ENCODE measurements around the gene SLC35E1. TPM values are rescaled to one million over a fixed set of nuclear protein-coding genes. Genes with fewer than 3 reads are reported as not detected.

SLC35E1 gene
- polyA plus RNA-seq, 1 donor (not counting 4 experiments of a cell fraction or from before 2014, with no cell fraction given): 30.3 TPM

DNA sequence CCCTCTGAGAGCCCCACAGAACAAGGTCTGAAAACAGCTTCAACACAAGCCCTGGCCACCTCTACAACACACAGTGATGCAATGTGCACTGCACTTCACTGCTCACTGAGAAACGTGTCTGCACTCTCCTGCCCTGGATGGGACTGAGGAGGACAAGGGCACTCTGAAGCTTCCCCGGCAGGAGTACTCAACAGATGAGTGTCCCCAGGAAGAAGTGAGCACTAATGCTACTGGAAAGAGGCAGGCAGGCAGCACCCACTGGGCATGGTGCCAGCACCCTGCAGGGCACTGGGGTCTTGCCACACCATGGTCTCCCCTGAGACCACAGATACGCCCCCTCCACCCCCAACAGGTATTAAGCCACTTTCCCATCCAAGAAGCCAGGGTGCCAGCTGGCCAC lies 17.7 kb upstream of the SLC35E1 start:
- Histone ChIP-seq H3K79me2 (ENCODE audit: control insufficient read depth, insufficient read depth, low read length) (peaks cover 94% of the 10 kb centered on the region), H3K36me3 (ENCODE audit: control insufficient read depth in 2 of 2, extremely low read depth in 1 of 2, insufficient read depth in 2 of 2, low read length in 2 of 2) (peaks cover 3 to 9% of the 10 kb centered on the region in 2 experiments), H3K27me3 (ENCODE audit: control insufficient read depth, extremely low read depth, insufficient read depth, low read length) (no peaks in the 10 kb centered on the region), H2AFZ (ENCODE audit: control insufficient read depth, low read length) (no peak overlapping the region), H3K4me1 (ENCODE audit: control insufficient read depth, extremely low read depth, insufficient read depth, low read length) (peaks cover 51% of the 10 kb centered on the region), H3K9me1 (ENCODE audit: control insufficient read depth, extremely low read depth, insufficient read depth, low read length) (peaks cover 30% of the 10 kb centered on the region), H3K4me3 (ENCODE audit: control insufficient read depth in 2 of 3, extremely low read depth in 1 of 3, insufficient read depth in 2 of 3, low read depth in 1 of 3, low read length in 3 of 3) (no peak overlapping the region), H3K9ac (ENCODE audit: control insufficient read depth, extremely low read depth, insufficient read depth, low read length) (no peak overlapping the region), H4K20me1 (ENCODE audit: control insufficient read depth, extremely low read depth, insufficient read depth, low read length) (peaks cover 32% of the 10 kb centered on the region), H3K27ac (ENCODE audit: control insufficient read depth, insufficient read depth, low read length) (no peak overlapping the region), H3K4me2 (ENCODE audit: control insufficient read depth, extremely low read depth, insufficient read depth, low read depth, low read length) (no peak overlapping the region), H3K9me3 (ENCODE audit: control insufficient read depth, low read depth, low read length) (no peaks in the 10 kb centered on the region)
- no peak for FAIRE-seq
- no peak for TF ChIP-seq EZH2 (IDR thresholded peaks at IDR 0.05; ENCODE audit: low read length)
- TF ChIP-seq, protein P1, sequence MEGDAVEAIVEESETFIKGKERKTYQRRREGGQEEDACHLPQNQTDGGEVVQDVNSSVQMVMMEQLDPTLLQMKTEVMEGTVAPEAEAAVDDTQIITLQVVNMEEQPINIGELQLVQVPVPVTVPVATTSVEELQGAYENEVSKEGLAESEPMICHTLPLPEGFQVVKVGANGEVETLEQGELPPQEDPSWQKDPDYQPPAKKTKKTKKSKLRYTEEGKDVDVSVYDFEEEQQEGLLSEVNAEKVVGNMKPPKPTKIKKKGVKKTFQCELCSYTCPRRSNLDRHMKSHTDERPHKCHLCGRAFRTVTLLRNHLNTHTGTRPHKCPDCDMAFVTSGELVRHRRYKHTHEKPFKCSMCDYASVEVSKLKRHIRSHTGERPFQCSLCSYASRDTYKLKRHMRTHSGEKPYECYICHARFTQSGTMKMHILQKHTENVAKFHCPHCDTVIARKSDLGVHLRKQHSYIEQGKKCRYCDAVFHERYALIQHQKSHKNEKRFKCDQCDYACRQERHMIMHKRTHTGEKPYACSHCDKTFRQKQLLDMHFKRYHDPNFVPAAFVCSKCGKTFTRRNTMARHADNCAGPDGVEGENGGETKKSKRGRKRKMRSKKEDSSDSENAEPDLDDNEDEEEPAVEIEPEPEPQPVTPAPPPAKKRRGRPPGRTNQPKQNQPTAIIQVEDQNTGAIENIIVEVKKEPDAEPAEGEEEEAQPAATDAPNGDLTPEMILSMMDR (optimal IDR thresholded peaks at IDR 0.05 in 1 of 3, IDR thresholded peaks at IDR 0.05 in 1 of 3, conservative IDR thresholded peaks at IDR 0.05 in 1 of 3; ENCODE audit: extremely low read depth in 1 of 3, insufficient read depth in 2 of 3, low read length in 3 of 3): no peak
- dilution Hi-C loops (cut with MboI; ENCODE audit: extremely low pct_ligation_motif_present, low sequenced_read_pairs): no loop called here
- no peak for DNase-seq (ENCODE audit: low read depth, low spot score)

DNA sequence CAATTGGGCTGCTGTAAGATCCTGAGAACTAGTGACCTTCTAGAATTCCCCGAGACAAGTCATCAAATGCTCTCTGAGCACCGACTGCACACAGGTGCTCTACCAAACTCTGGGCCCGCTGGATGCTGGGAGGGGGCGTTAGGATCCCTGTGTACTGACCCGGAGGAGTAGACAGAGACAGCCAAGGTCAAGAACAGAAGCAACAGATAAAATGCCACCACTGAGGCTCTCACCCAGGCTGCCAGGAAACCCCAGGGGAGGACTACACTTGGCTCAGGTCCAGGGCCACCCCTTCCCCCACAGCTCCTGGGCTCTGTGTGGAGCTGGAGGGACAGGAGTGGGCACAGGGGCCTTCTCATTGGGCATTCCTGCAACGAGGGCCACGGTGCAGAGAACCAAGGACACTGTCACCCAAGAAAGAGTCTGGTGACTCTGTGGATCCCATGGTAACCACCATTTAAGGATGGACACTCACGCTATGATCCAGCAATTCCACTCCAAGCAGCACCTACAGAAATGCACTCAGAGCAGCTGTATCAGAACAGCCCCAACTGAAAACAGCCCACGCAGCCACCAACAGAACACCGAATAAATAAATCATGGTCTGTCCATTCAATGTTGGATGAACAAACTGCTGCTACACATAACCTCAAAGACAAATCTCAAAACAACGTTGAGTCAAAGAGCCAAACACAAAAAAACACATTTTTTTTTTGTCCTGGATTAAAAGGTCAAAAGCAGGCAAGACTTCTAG lies 16.8 kb upstream of the SLC35E1 start:
- H3K9me3 ChIP-seq (ENCODE audit: control insufficient read depth, low read depth, low read length): no peaks in the 10 kb centered on the region
- H4K20me1 ChIP-seq (ENCODE audit: control insufficient read depth, extremely low read depth, insufficient read depth, low read length): peaks cover 30% of the 10 kb centered on the region
- no peak for DNase-seq (ENCODE audit: low read depth, low spot score)
- peaks cover 54% of the 10 kb centered on the region for H3K4me1 ChIP-seq (ENCODE audit: control insufficient read depth, extremely low read depth, insufficient read depth, low read length)
- no peak overlapping the region for H3K9ac ChIP-seq (ENCODE audit: control insufficient read depth, extremely low read depth, insufficient read depth, low read length)
- H3K4me3 ChIP-seq (ENCODE audit: control insufficient read depth in 2 of 3, extremely low read depth in 1 of 3, insufficient read depth in 2 of 3, low read depth in 1 of 3, low read length in 3 of 3): no peak overlapping the region
- peak overlapping the region; percentile 38 for H3K27ac ChIP-seq (ENCODE audit: control insufficient read depth, insufficient read depth, low read length)
- no peak for TF ChIP-seq EZH2 (IDR thresholded peaks at IDR 0.05; ENCODE audit: low read length)
- TF ChIP-seq, protein P1 (optimal IDR thresholded peaks at IDR 0.05 in 1 of 3, IDR thresholded peaks at IDR 0.05 in 1 of 3, conservative IDR thresholded peaks at IDR 0.05 in 1 of 3; ENCODE audit: extremely low read depth in 1 of 3, insufficient read depth in 2 of 3, low read length in 3 of 3): no peak
- H3K79me2 ChIP-seq (ENCODE audit: control insufficient read depth, insufficient read depth, low read length): peaks cover 92% of the 10 kb centered on the region
- no peak for FAIRE-seq
- peaks cover 30% of the 10 kb centered on the region for H3K9me1 ChIP-seq (ENCODE audit: control insufficient read depth, extremely low read depth, insufficient read depth, low read length)
- H2AFZ ChIP-seq (ENCODE audit: control insufficient read depth, low read length): no peak overlapping the region
- peak overlapping the region; percentile 80 for H3K4me2 ChIP-seq (ENCODE audit: control insufficient read depth, extremely low read depth, insufficient read depth, low read depth, low read length)
- H3K36me3 ChIP-seq (ENCODE audit: control insufficient read depth in 2 of 2, extremely low read depth in 1 of 2, insufficient read depth in 2 of 2, low read length in 2 of 2): peaks cover 3 to 9% of the 10 kb centered on the region in 2 experiments
- dilution Hi-C loops (cut with MboI; ENCODE audit: extremely low pct_ligation_motif_present, low sequenced_read_pairs): no loop called here
- H3K27me3 ChIP-seq (ENCODE audit: control insufficient read depth, extremely low read depth, insufficient read depth, low read length): no peaks in the 10 kb centered on the region

All from keratinocyte (primary cell).